Body of pancreas (tissue), 4 donors: ENCODE results near the gene UXS1.

Source experiments
- POLR2A ChIP-seq, 3 donors: fragments of 450-650 bp; IDR thresholded peaks; one replicate each; pipeline ENCODE4 v1.6.1; 2016; ENCODE audit warnings: antibody characterized with exemption in 3 of 3, mild to moderate bottlenecking in 2 of 3
- TF ChIP-seq, protein P1 (sequence below), 7 experiments: fragments of 450-650 bp in 4 of 7; fragments of 200-600 bp in 3 of 7; sonication (generic) in 3 of 7; IDR thresholded peaks; one replicate each; pipeline ENCODE4 v1.5.1; 2016 to 2019; ENCODE audit warnings: antibody characterized with exemption in 7 of 7

DNA sequence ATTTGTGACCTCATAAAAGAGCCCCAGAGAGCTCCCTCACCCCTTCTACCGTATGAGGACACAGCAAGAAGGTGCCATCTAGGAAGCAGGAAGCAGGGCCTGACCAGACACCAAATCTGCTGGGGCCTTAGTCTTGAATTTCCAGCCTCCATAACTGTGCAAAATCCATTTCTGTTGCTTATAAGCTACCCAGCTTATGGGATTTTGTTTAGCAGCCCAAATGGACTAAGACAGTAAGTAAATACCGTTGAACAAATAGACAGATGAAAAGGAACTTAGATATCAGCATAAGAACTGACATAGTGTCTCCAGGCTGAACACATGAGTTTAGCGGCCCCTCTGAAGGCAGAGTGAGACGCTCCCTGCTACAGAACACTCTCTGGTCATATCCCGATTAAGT lies 130.9 kb downstream of the UXS1 start:
- TF ChIP-seq, protein P1, sequence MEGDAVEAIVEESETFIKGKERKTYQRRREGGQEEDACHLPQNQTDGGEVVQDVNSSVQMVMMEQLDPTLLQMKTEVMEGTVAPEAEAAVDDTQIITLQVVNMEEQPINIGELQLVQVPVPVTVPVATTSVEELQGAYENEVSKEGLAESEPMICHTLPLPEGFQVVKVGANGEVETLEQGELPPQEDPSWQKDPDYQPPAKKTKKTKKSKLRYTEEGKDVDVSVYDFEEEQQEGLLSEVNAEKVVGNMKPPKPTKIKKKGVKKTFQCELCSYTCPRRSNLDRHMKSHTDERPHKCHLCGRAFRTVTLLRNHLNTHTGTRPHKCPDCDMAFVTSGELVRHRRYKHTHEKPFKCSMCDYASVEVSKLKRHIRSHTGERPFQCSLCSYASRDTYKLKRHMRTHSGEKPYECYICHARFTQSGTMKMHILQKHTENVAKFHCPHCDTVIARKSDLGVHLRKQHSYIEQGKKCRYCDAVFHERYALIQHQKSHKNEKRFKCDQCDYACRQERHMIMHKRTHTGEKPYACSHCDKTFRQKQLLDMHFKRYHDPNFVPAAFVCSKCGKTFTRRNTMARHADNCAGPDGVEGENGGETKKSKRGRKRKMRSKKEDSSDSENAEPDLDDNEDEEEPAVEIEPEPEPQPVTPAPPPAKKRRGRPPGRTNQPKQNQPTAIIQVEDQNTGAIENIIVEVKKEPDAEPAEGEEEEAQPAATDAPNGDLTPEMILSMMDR (IDR thresholded peaks at IDR 0.05), result no peak
- TF ChIP-seq POLR2A (IDR thresholded peaks at IDR 0.05), result no peak
